Naive thymus-derived CD4-positive, alpha-beta T cell (primary cell): ENCODE data around the gene CLDN19. TPM values are rescaled to one million over a fixed set of nuclear protein-coding genes. Genes with fewer than 3 reads are reported as not detected.

Experiments
- ATAC-seq: fragments of 150-1000 bp; cut with Tn5 transposase; 2 replicates; pipeline ENCODE4 v1.10.0; 2021; ENCODE audit warnings: mild to moderate bottlenecking, moderate library complexity
- CTCF ChIA-PET: fragments of 350-600 bp; sonication (Branson Sonifier 250); formaldehyde crosslinking; loops from one replicate; lab custom pipeline; 2021; ENCODE audit warnings: antibody characterized with exemption; lab: Charles Lee
- POLR2A ChIA-PET: fragments of 350-600 bp; sonication (Branson Sonifier 250); formaldehyde crosslinking; loops from one replicate; lab custom pipeline; 2021; ENCODE audit warnings: antibody characterized with exemption, inconsistent platforms; lab: Charles Lee
- DNase-seq, 9 donors: peaks; one replicate each; pipeline versions ENCODE4 v3.0.0 to v3.0.0-alpha.2; 2020 to 2022; ENCODE audit warnings: mixed read lengths in 1 of 9
- H3K27ac ChIP-seq: one replicate; pipeline ENCODE4 v1.7.0; 2013; ENCODE audit warnings: mild to moderate bottlenecking, low read depth, low read length, moderate library complexity
- H3K27me3 ChIP-seq, 2 donors: one replicate each; pipeline ENCODE4 v1.7.0; 2013; ENCODE audit warnings: low read length in 2 of 2, mild to moderate bottlenecking in 2 of 2, moderate library complexity in 2 of 2; ENCODE audit not compliant: control insufficient read depth in 2 of 2, insufficient read depth in 2 of 2
- H3K36me3 ChIP-seq, 3 experiments: 1 replicate in 2 of 3; 2 replicates in 1 of 3; pipeline ENCODE4 v1.7.0; 2013; ENCODE audit warnings: low read length in 3 of 3, mild to moderate bottlenecking in 3 of 3, moderate library complexity in 1 of 3; ENCODE audit not compliant: insufficient read depth in 3 of 3, control insufficient read depth in 2 of 3
- H3K4me1 ChIP-seq, 2 donors: one replicate each; pipeline ENCODE4 v1.7.0; 2013; ENCODE audit warnings: low read length in 2 of 2, mild to moderate bottlenecking in 2 of 2, moderate library complexity in 1 of 2; ENCODE audit not compliant: control insufficient read depth in 2 of 2, insufficient read depth in 2 of 2
- H3K4me3 ChIP-seq: 2 replicates; pipeline ENCODE4 v1.7.0; 2013; ENCODE audit warnings: mild to moderate bottlenecking, low read length
- H3K9me3 ChIP-seq, 3 experiments: 1 replicate in 2 of 3; 2 replicates in 1 of 3; pipeline ENCODE4 v1.7.0; 2013; ENCODE audit warnings: low read length in 3 of 3; ENCODE audit not compliant: control insufficient read depth in 2 of 3
- H3K27ac Mint-ChIP-seq, 9 donors: one replicate each; pipeline ENCODE4 v1.8.0; 2020 to 2022; ENCODE audit warnings: mixed read lengths in 9 of 9, mild to moderate bottlenecking in 8 of 9, moderate library complexity in 5 of 9, inconsistent platforms in 2 of 9
- H3K27me3 Mint-ChIP-seq, 5 donors: one replicate each; pipeline ENCODE4 v1.8.0; 2021 to 2022; ENCODE audit warnings: mixed read lengths in 5 of 5, mild to moderate bottlenecking in 1 of 5
- H3K36me3 Mint-ChIP-seq, 5 donors: one replicate each; pipeline ENCODE4 v1.8.0; 2020 to 2022; ENCODE audit warnings: mixed read lengths in 5 of 5, mild to moderate bottlenecking in 3 of 5, inconsistent platforms in 1 of 5
- H3K4me1 Mint-ChIP-seq, 7 donors: one replicate each; pipeline ENCODE4 v1.8.0; 2020 to 2022; ENCODE audit warnings: mixed read lengths in 7 of 7, mild to moderate bottlenecking in 3 of 7, inconsistent platforms in 1 of 7
- H3K4me3 Mint-ChIP-seq, 10 donors: one replicate each; pipeline ENCODE4 v1.8.0; 2020 to 2022; ENCODE audit warnings: mild to moderate bottlenecking in 10 of 10, mixed read lengths in 10 of 10, moderate library complexity in 6 of 10, inconsistent platforms in 2 of 10
- H3K9me3 Mint-ChIP-seq, 11 donors: one replicate each; pipeline ENCODE4 v1.8.0; 2020 to 2022; ENCODE audit warnings: mixed read lengths in 11 of 11, mild to moderate bottlenecking in 4 of 11, inconsistent platforms in 1 of 11, moderate library complexity in 1 of 11
- intact Hi-C, 2 donors: fragments of 100-400 bp; cut with micrococcal nuclease; formaldehyde crosslinking; loops; one replicate each; pipeline ENCODE4 v1.15.1; 2023
- polyA plus RNA-seq, 2 donors: library from polyadenylated mRNA; unstranded; fragments of 300-500 nt; fragmentation: Illumina TruSeq; gene quantifications; one replicate each; pipeline ENCODE4 v1.2.3, GENCODE V29; 2021
- total RNA-seq, 6 experiments: library from RNA in 5 of 6; stranded (reverse) in 5 of 6; gene quantifications; 1 replicate in 5 of 6; 2 replicates in 1 of 6; pipeline ENCODE4 v1.2.3 and lab custom pipeline; 2021 to 2026

CLDN19 gene
- total RNA-seq (not detected), polyA plus RNA-seq (not detected), total RNA-seq (lab: John Stamatoyannopoulos, UW) (not detected)

- Mint-ChIP-seq H3K4me1 (peaks cover 5 to 11% (median 10%) of the 10 kb centered on the region in 7 donors), H3K27ac (no peak within 1 kb of the TSS), H3K9me3 (no peaks in the 10 kb centered on the region), H3K36me3 (no peaks in the 10 kb centered on the region), H3K27me3 (no peaks in the 10 kb centered on the region), H3K4me3 (no peak within 1 kb of the TSS)
- intact Hi-C loops: loop anchor here (10.0 kb wide), 2 partner anchors 395 to 565 kb away; no protein-coding TSS in a partner anchor
- ATAC-seq (no peak), DNase-seq (no peak)
- no peaks in the 10 kb centered on the region for H3K9me3 ChIP-seq
- no peaks in the 10 kb centered on the region for H3K27me3 ChIP-seq
- no peaks in the 10 kb centered on the region for H3K36me3 ChIP-seq
- ChIA-PET CTCF (no interaction called here), POLR2A (no interaction called here)
- H3K4me1 ChIP-seq: no peaks in the 10 kb centered on the region
- H3K4me3 ChIP-seq: no peak within 1 kb of the TSS
- no peak within 1 kb of the TSS for H3K27ac ChIP-seq
Observed at GRCh38 chr1:42739753-42740700, at the start of gene CLDN19. CLDN19 (minus strand) TSS chr1:42740236; CDS start chr1:42740063, 173 bp downstream.

- no peak overlapping the region for H3K4me3 ChIP-seq
- ChIA-PET POLR2A (interaction anchor here (0.5 kb wide), 1 partner anchor 71 kb away, joined by 3 read pairs; no protein-coding TSS in a partner anchor), CTCF (interaction anchor here (0.7 kb wide), 1 partner anchor 1527 kb away, joined by 3 read pairs; no protein-coding TSS in a partner anchor)
- no peaks in the 10 kb centered on the region for H3K27me3 ChIP-seq
- no peak overlapping the region for H3K27ac Mint-ChIP-seq
- intact Hi-C loops: no loop called here
- ATAC-seq (no peak), DNase-seq (no peak)
- no peaks in the 10 kb centered on the region for H3K27me3 Mint-ChIP-seq
- no peak overlapping the region for H3K4me3 Mint-ChIP-seq
- H3K4me1 ChIP-seq: peaks cover 5 to 12% of the 10 kb centered on the region in 2 donors
- H3K36me3 ChIP-seq: no peaks in the 10 kb centered on the region
- peaks cover 12 to 27% (median 21%) of the 10 kb centered on the region in 7 donors for H3K4me1 Mint-ChIP-seq
- H3K9me3 ChIP-seq: no peaks in the 10 kb centered on the region
- no peaks in the 10 kb centered on the region for H3K9me3 Mint-ChIP-seq
- H3K36me3 Mint-ChIP-seq: peaks cover 0 to 15% (median 0%) of the 10 kb centered on the region in 5 donors
- no peak overlapping the region for H3K27ac ChIP-seq
Observed at GRCh38 chr1:42788021-42788420, 48.0 kb upstream of the CLDN19 start.

GRCh38 chr1:42786097-42786496 is 46.1 kb upstream of the CLDN19 start:
- H3K4me3 ChIP-seq: no peak overlapping the region
- H3K27me3 ChIP-seq: no peaks in the 10 kb centered on the region
- no peaks in the 10 kb centered on the region for H3K9me3 ChIP-seq
- Mint-ChIP-seq H3K9me3 (no peaks in the 10 kb centered on the region), H3K27me3 (no peaks in the 10 kb centered on the region), H3K36me3 (peaks cover 5 to 19% (median 6%) of the 10 kb centered on the region in 5 donors), H3K4me1 (peaks cover 12 to 28% (median 22%) of the 10 kb centered on the region in 7 donors), H3K27ac (peak overlapping the region in 6 of 9 donors; percentile 47 to 87 (median 72)), H3K4me3 (peak overlapping the region; percentile 85 to 92 (median 89))
- H3K36me3 ChIP-seq: peaks cover 0 to 5% (median 0%) of the 10 kb centered on the region in 3 experiments
- ATAC-seq: no peak
- POLR2A ChIA-PET: interaction anchor here (2.0 kb wide), 1 partner anchor 19 kb away, joined by 7 read pairs; the partner anchor contains the start of genes C1orf50 and P3H1
- DNase-seq: no peak
- CTCF ChIA-PET: no interaction called here
- H3K27ac ChIP-seq: no peak overlapping the region
- H3K4me1 ChIP-seq: peaks cover 5 to 12% of the 10 kb centered on the region in 2 donors
- intact Hi-C loops: no loop called here

- H3K4me3 Mint-ChIP-seq: peak within 1 kb of the TSS; percentile 85 to 92 (median 89)
- H3K4me1 Mint-ChIP-seq: peaks cover 12 to 34% (median 25%) of the 10 kb centered on the region in 7 donors
Observed at GRCh38 chr1:42784946-42785693, 45.1 kb upstream of the CLDN19 start, which contains the start of gene TMEM269. TMEM269 (plus strand) TSS chr1:42784991; CDS start chr1:42789894, 4,903 bp downstream.

GRCh38 chr1:42784547-42784945 is 44.5 kb upstream of the CLDN19 start:
- Mint-ChIP-seq H3K9me3 (no peaks in the 10 kb centered on the region), H3K36me3 (peaks cover 11 to 29% (median 17%) of the 10 kb centered on the region in 5 donors), H3K4me3 (peak overlapping the region in 9 of 10 donors; percentile 42 to 92 (median 89)), H3K27ac (peak overlapping the region in 3 of 9 donors; percentile 4 to 38 (median 18)), H3K27me3 (no peaks in the 10 kb centered on the region), H3K4me1 (peaks cover 12 to 34% (median 27%) of the 10 kb centered on the region in 7 donors)
- no peaks in the 10 kb centered on the region for H3K27me3 ChIP-seq
- no peaks in the 10 kb centered on the region for H3K9me3 ChIP-seq
- H3K4me1 ChIP-seq: peaks cover 5 to 12% of the 10 kb centered on the region in 2 donors
- POLR2A ChIA-PET: interaction anchor here (1.3 to 2.0 kb wide), 2 partner anchors 17 to 31 kb away, joined by 7 read pairs; partner anchors contain the start of genes C1orf50 and P3H1
- intact Hi-C loops: loop anchor here in 1 of 2 donors (2.0 kb wide), 1 partner anchor 32 kb away; the partner anchor contains the start of genes ERMAP and SVBP
- ATAC-seq: no peak
- DNase-seq: no peak
- peaks cover 0 to 17% (median 0%) of the 10 kb centered on the region in 3 experiments for H3K36me3 ChIP-seq
- peak overlapping the region; percentile 56 for H3K4me3 ChIP-seq
- H3K27ac ChIP-seq: no peak overlapping the region
- CTCF ChIA-PET: no interaction called here

More at GRCh38 chr1:42784946-42785693, 45.1 kb upstream of the CLDN19 start, which contains the start of gene TMEM269:
- Histone ChIP-seq H3K4me3 (peak within 1 kb of the TSS; percentile 56), H3K27ac (peak within 1 kb of the TSS; percentile 29), H3K27me3 (no peaks in the 10 kb centered on the region), H3K9me3 (no peaks in the 10 kb centered on the region), H3K4me1 (peaks cover 5 to 12% of the 10 kb centered on the region in 2 donors), H3K36me3 (peaks cover 0 to 12% (median 0%) of the 10 kb centered on the region in 3 experiments)
- DNase-seq: peak; percentile 30 to 53 (median 45)
- H3K27ac Mint-ChIP-seq: peak within 1 kb of the TSS; percentile 35 to 87 (median 65)
- intact Hi-C loops: loop anchor here in 1 of 2 donors (1.0 to 2.0 kb wide), 2 partner anchors 18 to 32 kb away; partner anchors contain the start of genes C1orf50, ERMAP, P3H1 and SVBP
- ATAC-seq: peak; percentile 83
- ChIA-PET CTCF (no interaction called here), POLR2A (interaction anchor here (2.0 kb wide), 1 partner anchor 18 kb away, joined by 7 read pairs; the partner anchor contains the start of genes C1orf50 and P3H1)
- no peaks in the 10 kb centered on the region for H3K9me3 Mint-ChIP-seq
- H3K27me3 Mint-ChIP-seq: no peaks in the 10 kb centered on the region
- H3K36me3 Mint-ChIP-seq: peaks cover 11 to 25% (median 14%) of the 10 kb centered on the region in 5 donors
